CD1c-positive myeloid dendritic cell (primary cell): Measurements from ENCODE around the gene LSP1.
A peak's percentile ranks its signal among the peaks of the same experiment; 100 is the strongest.
"Not testable (repeated sequence)": the region's sequence is repeated elsewhere in the genome, so short reads cannot be mapped to it uniquely, and the experiment has no call there.

Source experiments
- DNase-seq: peaks from one replicate; pipeline ENCODE4 v3.0.0-alpha.2; 2016; ENCODE audit errors: extremely low spot score

The LSP1 gene

GRCh38 chr11:1864831-1865665 lies 12.2 kb downstream of the LSP1 start:
- DNase-seq, result no peak

GRCh38 chr11:1866226-1866625 lies 13.3 kb downstream of the LSP1 start:
- no peak for DNase-seq

GRCh38 chr11:1866776-1867175 lies 13.9 kb downstream of the LSP1 start:
- DNase-seq, result no peak

- DNase-seq, result no peak
These were observed 14.5 kb downstream of the LSP1 start for GRCh38 chr11:1867381-1867780.

GRCh38 chr11:1868056-1868635 lies 15.3 kb downstream of the LSP1 start:
- no peak for DNase-seq

GRCh38 chr11:1868636-1869291 lies 15.9 kb downstream of the LSP1 start:
- no peak for DNase-seq

- DNase-seq, result no peak
These were observed 16.8 kb downstream of the LSP1 start for GRCh38 chr11:1869427-1870325.

- DNase-seq, result no peak
These were observed 17.4 kb downstream of the LSP1 start for GRCh38 chr11:1870326-1870696.

- peak; percentile 38 for DNase-seq
These were observed 18.0 kb downstream of the LSP1 start for GRCh38 chr11:1870721-1871466.

- no peak for DNase-seq
These were observed 18.6 kb downstream of the LSP1 start for GRCh38 chr11:1871531-1871930.

GRCh38 chr11:1872267-1872985 lies 19.5 kb downstream of the LSP1 start:
- DNase-seq, result no peak

GRCh38 chr11:1873048-1873812 lies 20.3 kb downstream of the LSP1 start:
- no peak for DNase-seq

- not testable (repeated sequence) for DNase-seq
These were observed 20.9 kb downstream of the LSP1 start for GRCh38 chr11:1873813-1874150.

GRCh38 chr11:1874441-1875092 lies 21.7 kb downstream of the LSP1 start:
- not testable (repeated sequence) for DNase-seq

GRCh38 chr11:1875093-1875850 lies 22.4 kb downstream of the LSP1 start:
- no peak for DNase-seq

GRCh38 chr11:1875851-1876301 lies 23.0 kb downstream of the LSP1 start:
- not testable (repeated sequence) for DNase-seq

- no peak for DNase-seq
These were observed 23.6 kb downstream of the LSP1 start for GRCh38 chr11:1876361-1877063.
